DOHH2 (cell line): ENCODE results near the gene DMC1.

Experiments
- CTCF ChIP-seq: fragments of 200-600 bp; sonication (generic); IDR thresholded peaks from one replicate; pipeline ENCODE4 v1.5.1; 2014; ENCODE audit warnings: antibody characterized with exemption, mild to moderate bottlenecking, low read depth, low read length; ENCODE audit not compliant: poor library complexity, severe bottlenecking
- EZH2phosphoT487 ChIP-seq: fragments of 200-600 bp; sonication (generic); IDR thresholded peaks from 2 replicates; pipeline ENCODE4 v1.6.1; 2017; ENCODE audit warnings: borderline replicate concordance, mild to moderate bottlenecking, antibody characterized with exemption, low read length, moderate library complexity, mixed read lengths

- TF ChIP-seq CTCF (no peak), EZH2phosphoT487 (no peak)
These were observed 45.6 kb downstream of the DMC1 start for GRCh38 chr22:38524429-38524828.
